ENCODE results near the gene PGLYRP2. TPM values are rescaled to one million over a fixed set of nuclear protein-coding genes. Genes with fewer than 3 reads are reported as not detected.

Gene PGLYRP2
- total and polyA plus RNA-seq, 9 of the 15 experiments (the other 6 are each of a cell fraction or from before 2014, with no cell fraction given) = not detected

DNA sequence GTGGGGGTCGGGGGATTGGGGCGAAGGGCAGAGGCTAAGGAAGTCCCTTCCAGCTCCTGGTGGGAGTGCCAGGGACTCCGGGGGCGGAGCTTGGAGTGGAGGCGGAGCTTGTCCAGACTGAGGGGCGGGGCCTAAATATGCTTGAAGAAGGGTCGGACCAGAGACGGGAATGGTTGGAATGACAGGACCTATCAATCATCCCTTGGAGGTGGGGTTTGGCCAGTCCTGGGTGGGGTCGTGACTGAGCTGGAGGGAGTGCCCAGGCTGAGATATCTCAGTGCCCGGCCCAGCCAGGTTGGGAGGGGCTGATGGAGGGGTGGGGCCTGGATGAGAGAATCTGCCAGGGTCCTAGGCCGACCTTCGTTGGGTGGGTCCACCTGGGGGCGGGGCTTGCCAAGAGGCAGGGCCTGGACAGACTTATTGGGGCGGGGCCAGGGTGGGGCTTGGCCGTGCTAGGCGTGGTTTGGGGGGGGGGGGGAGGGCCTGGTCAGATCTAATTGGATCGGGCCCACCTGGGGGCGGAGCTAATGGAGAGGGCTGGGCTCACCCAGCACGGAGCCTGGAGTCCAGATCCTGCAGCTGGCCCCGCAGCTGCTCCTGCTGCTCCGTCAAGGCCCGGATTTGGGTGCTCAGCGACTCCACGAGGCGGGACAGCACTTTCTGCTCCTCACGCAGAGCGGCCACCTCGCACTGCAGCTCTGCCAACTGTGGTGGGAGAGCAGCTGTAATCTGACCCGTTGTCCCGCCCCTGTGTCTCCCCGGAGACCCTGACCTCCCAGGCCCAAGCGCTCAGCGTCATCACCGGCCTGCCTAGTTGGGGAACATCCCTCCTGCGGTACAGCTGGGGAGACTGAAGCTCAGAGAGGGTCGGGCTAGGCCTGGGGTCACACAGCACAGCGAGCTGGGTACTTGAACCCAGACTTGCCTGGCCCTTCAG is 26.9 kb downstream of the PGLYRP2 start (continued):
- TF ChIP-seq, protein P1, sequence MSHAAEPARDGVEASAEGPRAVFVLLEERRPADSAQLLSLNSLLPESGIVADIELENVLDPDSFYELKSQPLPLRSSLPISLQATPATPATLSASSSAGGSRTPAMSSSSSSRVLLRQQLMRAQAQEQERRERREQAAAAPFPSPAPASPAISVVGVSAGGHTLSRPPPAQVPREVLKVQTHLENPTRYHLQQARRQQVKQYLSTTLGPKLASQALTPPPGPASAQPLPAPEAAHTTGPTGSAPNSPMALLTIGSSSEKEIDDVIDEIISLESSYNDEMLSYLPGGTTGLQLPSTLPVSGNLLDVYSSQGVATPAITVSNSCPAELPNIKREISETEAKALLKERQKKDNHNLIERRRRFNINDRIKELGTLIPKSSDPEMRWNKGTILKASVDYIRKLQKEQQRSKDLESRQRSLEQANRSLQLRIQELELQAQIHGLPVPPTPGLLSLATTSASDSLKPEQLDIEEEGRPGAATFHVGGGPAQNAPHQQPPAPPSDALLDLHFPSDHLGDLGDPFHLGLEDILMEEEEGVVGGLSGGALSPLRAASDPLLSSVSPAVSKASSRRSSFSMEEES (CRISPR knock-in tag; IDR thresholded peaks at IDR 0.05) = no peak
- TF ChIP-seq ZNF79 (CRISPR knock-in tag; IDR thresholded peaks at IDR 0.05; ENCODE audit: low read depth) (no peak), ZC3H4 (CRISPR knock-in tag; IDR thresholded peaks at IDR 0.05; ENCODE audit: borderline replicate concordance) (no peak), SIX5 (IDR thresholded peaks at IDR 0.05; ENCODE audit: borderline replicate concordance in 1 of 2, insufficient read depth in 1 of 2, low read depth in 1 of 2, low read length in 2 of 2) (no peak), RFX1 (IDR thresholded peaks at IDR 0.05) (peak; percentile 36; the same call in 1 of the 2 replicates), SMAD3 (CRISPR knock-in tag; conservative IDR thresholded peaks at IDR 0.05) (no peak), MTA1 (IDR thresholded peaks at IDR 0.05; ENCODE audit: borderline replicate concordance) (no peak), PTBP1 (IDR thresholded peaks at IDR 0.05; ENCODE audit: low read depth, low read length) (no peak), SP2 (IDR thresholded peaks at IDR 0.05; ENCODE audit: extremely low read depth, low read depth, low read length, poor library complexity, severe bottlenecking) (no peak), MCM2 (IDR thresholded peaks at IDR 0.05; ENCODE audit: low read depth) (no peak), ESRRA (IDR thresholded peaks at IDR 0.05; ENCODE audit: borderline replicate concordance, low read depth) (0 out of 2 replicates have a peak, but pooled peaks have one; percentile 16), XRCC4 (IDR thresholded peaks at IDR 0.05; ENCODE audit: extremely low read depth, insufficient read depth, insufficient read length) (no peak), COPS2 (conservative IDR thresholded peaks at IDR 0.05) (no peak), ZNF143 (CRISPR knock-in tag; IDR thresholded peaks at IDR 0.05) (no peak), KLF10 (CRISPR knock-in tag; IDR thresholded peaks at IDR 0.05) (no peak), PHF8 (IDR thresholded peaks at IDR 0.05; ENCODE audit: borderline replicate concordance, low read length) (peak; percentile 49; the same call in 1 of the 2 replicates), HNRNPK (IDR thresholded peaks at IDR 0.05; ENCODE audit: low read depth, low read length, poor library complexity, severe bottlenecking) (no peak), ZC3H8 (IDR thresholded peaks at IDR 0.05) (no peak), ZNF696 (CRISPR knock-in tag; conservative IDR thresholded peaks at IDR 0.05) (no peak)
- TF ChIP-seq, protein P2, sequence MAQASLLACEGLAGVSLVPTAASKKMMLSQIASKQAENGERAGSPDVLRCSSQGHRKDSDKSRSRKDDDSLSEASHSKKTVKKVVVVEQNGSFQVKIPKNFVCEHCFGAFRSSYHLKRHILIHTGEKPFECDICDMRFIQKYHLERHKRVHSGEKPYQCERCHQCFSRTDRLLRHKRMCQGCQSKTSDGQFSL (CRISPR knock-in tag; IDR thresholded peaks at IDR 0.05) = 0 out of 2 replicates have a peak, but pooled peaks have one; percentile 26
- TF ChIP-seq, protein P2 (tag; IDR thresholded peaks at IDR 0.05) = no peak
- TF ChIP-seq, protein P3, sequence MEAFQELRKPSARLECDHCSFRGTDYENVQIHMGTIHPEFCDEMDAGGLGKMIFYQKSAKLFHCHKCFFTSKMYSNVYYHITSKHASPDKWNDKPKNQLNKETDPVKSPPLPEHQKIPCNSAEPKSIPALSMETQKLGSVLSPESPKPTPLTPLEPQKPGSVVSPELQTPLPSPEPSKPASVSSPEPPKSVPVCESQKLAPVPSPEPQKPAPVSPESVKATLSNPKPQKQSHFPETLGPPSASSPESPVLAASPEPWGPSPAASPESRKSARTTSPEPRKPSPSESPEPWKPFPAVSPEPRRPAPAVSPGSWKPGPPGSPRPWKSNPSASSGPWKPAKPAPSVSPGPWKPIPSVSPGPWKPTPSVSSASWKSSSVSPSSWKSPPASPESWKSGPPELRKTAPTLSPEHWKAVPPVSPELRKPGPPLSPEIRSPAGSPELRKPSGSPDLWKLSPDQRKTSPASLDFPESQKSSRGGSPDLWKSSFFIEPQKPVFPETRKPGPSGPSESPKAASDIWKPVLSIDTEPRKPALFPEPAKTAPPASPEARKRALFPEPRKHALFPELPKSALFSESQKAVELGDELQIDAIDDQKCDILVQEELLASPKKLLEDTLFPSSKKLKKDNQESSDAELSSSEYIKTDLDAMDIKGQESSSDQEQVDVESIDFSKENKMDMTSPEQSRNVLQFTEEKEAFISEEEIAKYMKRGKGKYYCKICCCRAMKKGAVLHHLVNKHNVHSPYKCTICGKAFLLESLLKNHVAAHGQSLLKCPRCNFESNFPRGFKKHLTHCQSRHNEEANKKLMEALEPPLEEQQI (IDR thresholded peaks at IDR 0.05) = no peak
- TF ChIP-seq, protein P4, sequence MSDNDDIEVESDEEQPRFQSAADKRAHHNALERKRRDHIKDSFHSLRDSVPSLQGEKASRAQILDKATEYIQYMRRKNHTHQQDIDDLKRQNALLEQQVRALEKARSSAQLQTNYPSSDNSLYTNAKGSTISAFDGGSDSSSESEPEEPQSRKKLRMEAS (CRISPR knock-in tag; IDR thresholded peaks at IDR 0.05) = 0 out of 2 replicates have a peak, but pooled peaks have one; percentile 42
